IMR-90 (cell line): ENCODE measurements around the gene EXOC2. TPM values are rescaled to one million over a fixed set of nuclear protein-coding genes. Genes with fewer than 3 reads are reported as not detected.

ENCODE experiments used
- ATAC-seq: fragments of 200-7000 bp; cut with Tn5 transposase; 2 replicates; pipeline ENCODE4 v1.9.1; 2020; ENCODE audit warnings: low read depth, mild to moderate bottlenecking, moderate library complexity
- BruUV-seq: library from RNA; stranded (reverse); fragments of 400-500 nt; replicated peaks from 2 replicates; lab custom pipeline; 2021; lab: Mats Ljungman, UMichigan
- CTCF ChIA-PET: fragments of 300-600 bp; formaldehyde crosslinking; extraction: SDS; loops from one replicate; lab custom pipeline; 2021; ENCODE audit warnings: antibody characterized with exemption; lab: Yijun Ruan, JAX
- POLR2A ChIA-PET: fragments of 300-600 bp; sonication (Branson Sonifier 250); formaldehyde crosslinking; loops from one replicate; lab custom pipeline; 2022; ENCODE audit warnings: antibody characterized with exemption; ENCODE audit not compliant: unreplicated experiment; lab: Charles Lee
- DNase-seq: peaks from one replicate; pipeline ENCODE4 v3.0.0; 2013
- H2AFZ ChIP-seq: replicated peaks from 2 replicates; pipeline ENCODE3; 2013; ENCODE audit warnings: low read length, mild to moderate bottlenecking; ENCODE audit not compliant: poor library complexity
- H2AK5ac ChIP-seq: 2 replicates; pipeline ENCODE4 v1.6.1; 2013; ENCODE audit warnings: low read depth, low read length, inconsistent platforms
- H2AK9ac ChIP-seq: replicated peaks from 2 replicates; pipeline ENCODE3; 2013; ENCODE audit warnings: mild to moderate bottlenecking, low read depth, low read length, moderate library complexity; ENCODE audit not compliant: poor library complexity
- H2BK120ac ChIP-seq: 2 replicates; pipeline ENCODE4 v1.6.1; 2013; ENCODE audit warnings: low read depth, low read length, inconsistent platforms
- H2BK15ac ChIP-seq: 3 replicates; pipeline ENCODE4 v1.6.1; 2013; ENCODE audit warnings: low read depth, low read length, inconsistent platforms
- H2BK20ac ChIP-seq: 2 replicates; pipeline ENCODE4 v1.6.1; 2013; ENCODE audit warnings: low read depth, mild to moderate bottlenecking, inconsistent platforms, low read length, moderate library complexity
- H2BK5ac ChIP-seq: 2 replicates; pipeline ENCODE4 v1.6.1; 2013; ENCODE audit warnings: mild to moderate bottlenecking, low read depth, low read length, inconsistent platforms; ENCODE audit not compliant: poor library complexity, severe bottlenecking
- H3K14ac ChIP-seq: replicated peaks from 2 replicates; pipeline ENCODE4 v1.6.1; 2013; ENCODE audit warnings: low read depth, low read length, inconsistent platforms
- H3K18ac ChIP-seq: 2 replicates; pipeline ENCODE4 v1.6.1; 2013; ENCODE audit warnings: low read depth, low read length, control low read depth
- H3K23ac ChIP-seq: 2 replicates; pipeline ENCODE4 v1.6.1; 2013; ENCODE audit warnings: low read depth, low read length, inconsistent platforms
- H3K27ac ChIP-seq: 2 replicates; pipeline ENCODE4 v1.5.1; 2013; ENCODE audit warnings: mild to moderate bottlenecking, control low read depth, low read length; ENCODE audit not compliant: insufficient read depth
- H3K27me3 ChIP-seq: 2 replicates; pipeline ENCODE4 v1.6.1; 2013; ENCODE audit warnings: low read length; ENCODE audit not compliant: control insufficient read depth, insufficient read depth
- H3K36me3 ChIP-seq: 2 replicates; pipeline ENCODE4 v1.6.1; 2013; ENCODE audit warnings: low read length, mixed read lengths; ENCODE audit not compliant: control insufficient read depth, insufficient read depth
- H3K4ac ChIP-seq: 2 replicates; pipeline ENCODE4 v1.6.1; 2013; ENCODE audit warnings: low read depth, low read length, inconsistent platforms
- H3K4me1 ChIP-seq: 2 replicates; pipeline ENCODE4 v1.6.1; 2013; ENCODE audit warnings: low read length, mixed read lengths; ENCODE audit not compliant: control insufficient read depth, insufficient read depth
- H3K4me2 ChIP-seq: 2 replicates; pipeline ENCODE4 v1.6.1; 2013; ENCODE audit warnings: low read depth, mild to moderate bottlenecking, control low read depth, low read length, moderate library complexity
- H3K4me3 ChIP-seq: 2 replicates; pipeline ENCODE4 v1.5.1; 2013; ENCODE audit warnings: low read depth, mild to moderate bottlenecking, control low read depth, low read length, moderate library complexity; ENCODE audit not compliant: insufficient read depth
- H3K56ac ChIP-seq: 2 replicates; pipeline ENCODE4 v1.6.1; 2013; ENCODE audit warnings: low read length, inconsistent platforms; ENCODE audit not compliant: insufficient read depth; ENCODE audit errors: extremely low read depth
- H3K79me1 ChIP-seq, 2 experiments: 2 replicates each; pipeline ENCODE4 v1.6.1; 2013; ENCODE audit warnings: low read length in 2 of 2, inconsistent platforms in 1 of 2, low read depth in 1 of 2
- H3K9ac ChIP-seq: 2 replicates; pipeline ENCODE4 v1.6.1; 2013; ENCODE audit warnings: low read depth, low read length, control low read depth
- H3K9me1 ChIP-seq: 2 replicates; pipeline ENCODE4 v1.6.1; 2013; ENCODE audit warnings: low read length, inconsistent platforms; ENCODE audit not compliant: insufficient read depth
- H3K9me3 ChIP-seq: 2 replicates; pipeline ENCODE4 v1.6.1; 2013; ENCODE audit warnings: low read length; ENCODE audit not compliant: control insufficient read depth, insufficient read depth
- H4K20me1 ChIP-seq: 2 replicates; pipeline ENCODE4 v1.6.1; 2013; ENCODE audit warnings: low read length, inconsistent platforms; ENCODE audit not compliant: insufficient read depth
- H4K5ac ChIP-seq: 2 replicates; pipeline ENCODE4 v1.6.1; 2013; ENCODE audit warnings: mild to moderate bottlenecking, low read depth, low read length, control low read depth
- H4K8ac ChIP-seq, 2 experiments: 2 replicates each; pipeline ENCODE4 v1.6.1; 2013; ENCODE audit warnings: low read depth in 2 of 2, low read length in 2 of 2, control low read depth in 1 of 2, inconsistent platforms in 1 of 2
- H4K91ac ChIP-seq: 2 replicates; pipeline ENCODE4 v1.6.1; 2013; ENCODE audit warnings: low read depth, low read length, inconsistent platforms; ENCODE audit not compliant: insufficient read depth
- BHLHE40 ChIP-seq: fragments of 150-350 bp; IDR thresholded peaks from 2 replicates; pipeline ENCODE4 v1.6.1; 2016; ENCODE audit warnings: mild to moderate bottlenecking, low read depth, low read length
- CEBPB ChIP-seq: IDR thresholded peaks from 2 replicates; pipeline ENCODE4 v1.6.1; 2012; ENCODE audit warnings: low read depth, low read length, improper control_type of control experiment
- CHD1 ChIP-seq: IDR thresholded peaks from 2 replicates; pipeline ENCODE4 v1.6.1; 2012; ENCODE audit warnings: low read depth, low read length, improper control_type of control experiment
- CTCF ChIP-seq: conservative IDR thresholded peaks from 2 replicates; pipeline ENCODE4 v1.5.1; 2012; ENCODE audit warnings: mild to moderate bottlenecking, low read depth, low read length, improper control_type of control experiment
- ELK1 ChIP-seq: fragments of 150-350 bp; IDR thresholded peaks from 2 replicates; pipeline ENCODE4 v1.6.1; 2016; ENCODE audit warnings: low read depth, mild to moderate bottlenecking, low read length, moderate library complexity, borderline replicate concordance
- FOS ChIP-seq: fragments of 150-350 bp; IDR thresholded peaks from 2 replicates; pipeline ENCODE4 v1.6.1; 2016; ENCODE audit warnings: low read depth, low read length
- MAFK ChIP-seq: IDR thresholded peaks from 2 replicates; pipeline ENCODE4 v1.6.1; 2012; ENCODE audit warnings: low read depth, low read length, improper control_type of control experiment
- MAZ ChIP-seq: IDR thresholded peaks from 2 replicates; pipeline ENCODE4 v1.6.1; 2012; ENCODE audit warnings: low read depth, mild to moderate bottlenecking, low read length, improper control_type of control experiment, moderate library complexity, borderline replicate concordance
- MXI1 ChIP-seq: IDR thresholded peaks from 2 replicates; pipeline ENCODE4 v1.6.1; 2012; ENCODE audit warnings: low read depth, mild to moderate bottlenecking, low read length, moderate library complexity, borderline replicate concordance
- NFE2L2 ChIP-seq: fragments of 150-350 bp; IDR thresholded peaks from 2 replicates; pipeline ENCODE4 v1.6.1; 2016; ENCODE audit warnings: low read depth, mild to moderate bottlenecking, low read length
- POLR2A ChIP-seq: IDR thresholded peaks from 2 replicates; pipeline ENCODE4 v1.6.1; 2012; ENCODE audit warnings: mild to moderate bottlenecking, low read depth, low read length
- RAD21 ChIP-seq: IDR thresholded peaks from 2 replicates; pipeline ENCODE4 v1.6.1; 2012; ENCODE audit warnings: low read length, improper control_type of control experiment
- RCOR1 ChIP-seq: IDR thresholded peaks from 2 replicates; pipeline ENCODE4 v1.6.1; 2012; ENCODE audit warnings: mild to moderate bottlenecking, low read length, improper control_type of control experiment; ENCODE audit not compliant: insufficient replicate concordance
- SMC3 ChIP-seq: fragments of 150-350 bp; IDR thresholded peaks from 2 replicates; pipeline ENCODE4 v1.6.1; 2016; ENCODE audit warnings: low read depth, mild to moderate bottlenecking, antibody characterized with exemption, low read length, moderate library complexity
- USF2 ChIP-seq: fragments of 150-350 bp; IDR thresholded peaks from 2 replicates; pipeline ENCODE4 v1.6.1; 2017; ENCODE audit warnings: mild to moderate bottlenecking, antibody characterized with exemption, low read length, low read depth
- WGBS, 2 experiments: methylation state at CpG; one replicate each; pipeline versions ENCODE4 v1.1.5 to v1.1.7; 2013; ENCODE audit warnings: missing lambda C conversion rate in 2 of 2; ENCODE audit not compliant: insufficient read length in 1 of 2; ENCODE audit errors: extremely low coverage in 2 of 2; 5-methylcytosine and 5-hydroxymethylcytosine counted together
- dilution Hi-C: fragments of 300-500 bp; cut with HindIII; formaldehyde crosslinking; loops from one replicate; pipeline ENCODE4 v1.14.3; 2018; ENCODE audit warnings: low sequenced_read_pairs; ENCODE audit not compliant: unreplicated experiment
- in situ Hi-C: fragments of 300-500 bp; cut with MboI; formaldehyde crosslinking; loops from 3 replicates; pipeline ENCODE4 v1.14.3; 2019; ENCODE audit warnings: low sequenced_read_pairs, inconsistent platforms, mixed read lengths
- intact Hi-C: fragments of 100-400 bp; cut with micrococcal nuclease; formaldehyde crosslinking; loops from 2 replicates; pipeline ENCODE4 v1.10.0; 2022
- polyA plus RNA-seq, 3 experiments: library from polyadenylated mRNA; depleted of rRNA; stranded (reverse); fragments of >200 nt; gene quantifications; 2 replicates each; pipeline ENCODE4 v1.2.3, GENCODE V29; 2012; ENCODE audit warnings: low replicate concordance in 1 of 3
- total RNA-seq: library from RNA; depleted of rRNA; stranded (reverse); fragments of >200 nt; gene quantifications from 2 replicates; pipeline ENCODE4 v1.2.3, GENCODE V29; 2012

The EXOC2 gene
- total and polyA plus RNA-seq, 2 of the 4 experiments (the other 2 are of a cell fraction), result 13.1 to 37.3 TPM

GRCh38 chr6:604579-604978 is 88.4 kb downstream of the EXOC2 start:
- ATAC-seq, result no peak

More at GRCh38 chr6:604579-604978, 88.4 kb downstream of the EXOC2 start:
- Histone ChIP-seq H2AFZ (no peak overlapping the region), H4K8ac (no peak overlapping the region), H2BK120ac (no peak overlapping the region), H2AK9ac (no peak overlapping the region), H2AK5ac (no peak overlapping the region), H3K4me2 (no peak overlapping the region), H3K14ac (no peak overlapping the region), H3K27ac (no peak overlapping the region), H3K79me1 (peaks cover 7 to 8% of the 10 kb centered on the region in 2 experiments; a peak in 3 of 4 replicates), H2BK5ac (no peak overlapping the region), H2BK15ac (no peak overlapping the region), H3K4ac (no peak overlapping the region), H3K23ac (no peak overlapping the region), H3K27me3 (no peaks in the 10 kb centered on the region), H3K36me3 (peaks cover 13% of the 10 kb centered on the region), H4K20me1 (no peaks in the 10 kb centered on the region), H3K18ac (no peak overlapping the region), H4K91ac (no peak overlapping the region), H3K4me3 (no peak overlapping the region), H3K9ac (no peak overlapping the region), H3K9me3 (no peaks in the 10 kb centered on the region), H3K56ac (no peak overlapping the region), H2BK20ac (no peak overlapping the region), H4K5ac (no peak overlapping the region), H3K9me1 (peaks cover 3% of the 10 kb centered on the region; the same call in 1 of the 2 replicates), H3K4me1 (no peaks in the 10 kb centered on the region)
- in situ Hi-C loops, result no loop called here
- TF ChIP-seq CHD1 (no peak), POLR2A (no peak), ELK1 (no peak), CEBPB (no peak), MAFK (no peak), NFE2L2 (no peak), MXI1 (no peak), USF2 (no peak), FOS (no peak), RCOR1 (no peak), BHLHE40 (no peak), CTCF (no peak), RAD21 (no peak), MAZ (no peak), SMC3 (no peak)
- no TSS peak for BruUV-seq
- DNase-seq, result no peak
- 94% methylated on average over 5 of the region's 15 CpGs; no CpG with 5 or more reads in 1 of the 2 experiments for WGBS, 2 experiments
- CTCF ChIA-PET, result no interaction called here
- intact Hi-C loops, result no loop called here
- dilution Hi-C loops, result no loop called here
- POLR2A ChIA-PET, result no interaction called here
